GM12878 (cell line): ENCODE data around the gene TROAP. TPM values are rescaled to one million over a fixed set of nuclear protein-coding genes. Genes with fewer than 3 reads are reported as not detected.

Experiments used
- ATAC-seq: fragments of 200-7000 bp; cut with Tn5 transposase; 3 replicates; pipeline ENCODE4 v1.9.1; 2020; ENCODE audit warnings: mild to moderate bottlenecking, moderate library complexity
- BruUV-seq: library from RNA; stranded (reverse); fragments of 400-500 nt; replicated peaks from 2 replicates; lab custom pipeline; 2021; lab: Mats Ljungman, UMichigan
- CTCF ChIA-PET: fragments of 300-600 bp; sonication (Branson Sonifier 250); formaldehyde crosslinking; extraction: SDS; loops from one replicate; lab custom pipeline; 2021; ENCODE audit warnings: inconsistent platforms; lab: Yijun Ruan, JAX
- POLR2A ChIA-PET: fragments of 350-600 bp; formaldehyde crosslinking; extraction: SDS; loops from one replicate; lab custom pipeline; 2021; ENCODE audit warnings: inconsistent platforms; lab: Charles Lee
- RAD21 ChIA-PET: fragments of 300-600 bp; sonication (Branson Sonifier 250); formaldehyde crosslinking; loops from one replicate; lab custom pipeline; 2023; ENCODE audit warnings: antibody characterized with exemption; ENCODE audit not compliant: unreplicated experiment; lab: Charles Lee
- SMC1A ChIA-PET: fragments of 300-600 bp; sonication (Branson Sonifier 250); formaldehyde crosslinking; loops from one replicate; lab custom pipeline; 2023; ENCODE audit not compliant: unreplicated experiment, uncharacterized antibody; lab: Charles Lee
- DNase-seq: peaks from one replicate; pipeline ENCODE4 v3.0.0-alpha.2; 2011; ENCODE audit warnings: low read depth, low spot score
- FAIRE-seq: peaks from 3 replicates; lab custom pipeline; 2011; peaks lifted over from hg19 to GRCh38; lab: Jason Lieb, UNC
- H2AFZ ChIP-seq: 2 replicates; pipeline ENCODE4 v1.6.0; 2011; ENCODE audit warnings: low read depth, low read length, control low read depth; ENCODE audit not compliant: control insufficient read depth
- H3K27ac ChIP-seq: 2 replicates; pipeline ENCODE4 v1.5.1; 2011; ENCODE audit warnings: control low read depth; ENCODE audit not compliant: control insufficient read depth, insufficient read depth
- H3K27me3 ChIP-seq, 2 experiments: replicated peaks in 1 of 2; 2 replicates each; pipeline versions ENCODE4 v1.6.0 to v1.6.1; 2011; ENCODE audit warnings: low read length in 1 of 2; ENCODE audit not compliant: control insufficient read depth in 2 of 2, insufficient read depth in 2 of 2
- H3K36me3 ChIP-seq, 2 experiments: 2 replicates each; pipeline ENCODE4 v1.5.1; 2011; ENCODE audit warnings: low read length in 1 of 2; ENCODE audit not compliant: control insufficient read depth in 2 of 2, insufficient read depth in 2 of 2
- H3K4me1 ChIP-seq: 2 replicates; pipeline ENCODE4 v1.6.1; 2011; ENCODE audit warnings: mild to moderate bottlenecking, low read length, moderate library complexity, mixed read lengths; ENCODE audit not compliant: control insufficient read depth, insufficient read depth
- H3K4me2 ChIP-seq: 2 replicates; pipeline ENCODE4 v1.6.0; 2011; ENCODE audit warnings: control low read depth; ENCODE audit not compliant: control insufficient read depth, insufficient read depth
- H3K4me3 ChIP-seq: fragments of 200-600 bp; sonication (generic); 2 replicates; pipeline ENCODE4 v1.5.1; 2016
- H3K79me2 ChIP-seq: 2 replicates; pipeline ENCODE4 v1.6.0; 2011; ENCODE audit warnings: low read length; ENCODE audit not compliant: control insufficient read depth, insufficient read depth
- H3K9ac ChIP-seq: 2 replicates; pipeline ENCODE4 v1.8.0; 2011; ENCODE audit warnings: low read length, control low read depth, mixed read lengths; ENCODE audit not compliant: control insufficient read depth, insufficient read depth
- H3K9me3 ChIP-seq: replicated peaks from 3 replicates; pipeline ENCODE4 v1.5.1; 2011; ENCODE audit warnings: mild to moderate bottlenecking, low read length; ENCODE audit not compliant: control insufficient read depth, insufficient read depth
- H4K20me1 ChIP-seq: 2 replicates; pipeline ENCODE4 v1.6.0; 2011; ENCODE audit not compliant: control insufficient read depth, insufficient read depth
- CEBPZ ChIP-seq: fragments of 150-350 bp; IDR thresholded peaks from 2 replicates; pipeline ENCODE4 v1.6.1; 2016; ENCODE audit warnings: low read depth, low read length
- CTCF ChIP-seq, 3 experiments: IDR thresholded peaks in 2 of 3; conservative IDR thresholded peaks in 1 of 3; 2 replicates each; pipeline ENCODE4 v1.5.1; 2011; ENCODE audit warnings: low read depth in 3 of 3, low read length in 3 of 3, mild to moderate bottlenecking in 3 of 3, control low read depth in 2 of 3, moderate library complexity in 2 of 3, inconsistent platforms in 1 of 3, mixed read lengths in 1 of 3; ENCODE audit not compliant: control insufficient read depth in 2 of 3, insufficient read depth in 1 of 3; ENCODE audit errors: extremely low read depth in 1 of 3
- MTA2 ChIP-seq: fragments of 450-650 bp; IDR thresholded peaks from 2 replicates; pipeline ENCODE4 v1.6.1; 2016; ENCODE audit warnings: low read depth, mild to moderate bottlenecking, moderate library complexity
- NR2C1 ChIP-seq: fragments of 450-650 bp; IDR thresholded peaks from 2 replicates; pipeline ENCODE4 v1.6.1; 2017; ENCODE audit warnings: antibody characterized with exemption, mild to moderate bottlenecking, moderate library complexity
- NR2C2 ChIP-seq: IDR thresholded peaks from 2 replicates; pipeline ENCODE4 v1.6.1; 2011; ENCODE audit warnings: borderline replicate concordance, low read depth; ENCODE audit not compliant: control insufficient read depth, insufficient read length
- RELA ChIP-seq: fragments of 450-650 bp; IDR thresholded peaks from 2 replicates; pipeline ENCODE4 v1.8.0; 2014; ENCODE audit warnings: borderline replicate concordance; ENCODE audit not compliant: partially characterized antibody
- TBL1XR1 ChIP-seq: IDR thresholded peaks from 2 replicates; pipeline ENCODE4 v1.6.1; 2012; ENCODE audit warnings: low read depth, low read length, improper control_type of control experiment
- ZBTB4 ChIP-seq: fragments of 450-650 bp; formaldehyde crosslinking; IDR thresholded peaks from 2 replicates; pipeline ENCODE4 v1.4.0; 2022; ENCODE audit warnings: mild to moderate bottlenecking, moderate library complexity
- WGBS: methylation state at CpG from one replicate; pipeline ENCODE4 v1.1.6; 2016; ENCODE audit warnings: low lambda C conversion rate; ENCODE audit not compliant: insufficient replicate concordance, insufficient coverage; ENCODE audit errors: missing lambda C conversion rate; 5-methylcytosine and 5-hydroxymethylcytosine counted together
- in situ Hi-C: fragments of 300-500 bp; cut with MboI; formaldehyde crosslinking; loops from 9 replicates; pipeline ENCODE4 v1.14.3; 2018; ENCODE audit warnings: mixed read lengths
- intact Hi-C: fragments of 100-400 bp; cut with micrococcal nuclease; formaldehyde crosslinking; loops from one replicate; pipeline ENCODE4 v1.14.2; 2022; ENCODE audit not compliant: unreplicated experiment
- polyA plus RNA-seq, 11 experiments: library from polyadenylated mRNA; depleted of rRNA in 4 of 11; unstranded in 6 of 11; stranded (reverse) in 5 of 11; fragments of >200 nt; fragmentation: Nextera tagmentation in 4 of 11; fragmentation: Illumina TruSeq in 1 of 11; extraction: Ambion mirVana in 4 of 11; extraction: Trizol in 1 of 11; gene quantifications; 1 replicate in 1 of 11; 2 replicates in 10 of 11; pipeline versions ENCODE4 v1.2.1 to v1.2.3, GENCODE V29; 2011 to 2016; ENCODE audit warnings: inconsistent platforms in 2 of 11, missing spikeins in 2 of 11, low read depth in 1 of 11
- total RNA-seq, 4 experiments: library from RNA; depleted of rRNA in 3 of 4; stranded (reverse); fragments of >200 nt in 3 of 4; fragmentation: Illumina TruSeq in 1 of 4; extraction: Trizol in 1 of 4; gene quantifications; 2 replicates each; pipeline versions ENCODE4 v1.2.1 to v1.2.3, GENCODE V29; 2013 to 2021
- TF ChIP-seq, protein P1 (sequence below): fragments of 450-650 bp; IDR thresholded peaks from 2 replicates; pipeline ENCODE4 v1.6.1; 2017; ENCODE audit warnings: antibody characterized with exemption, mild to moderate bottlenecking, moderate library complexity

Gene TROAP
- total and polyA plus RNA-seq, 10 of the 15 experiments (the other 5 are each of a cell fraction or from before 2014, with no cell fraction given), result 26.8 to 93.7 (median 52.6) TPM

DNA sequence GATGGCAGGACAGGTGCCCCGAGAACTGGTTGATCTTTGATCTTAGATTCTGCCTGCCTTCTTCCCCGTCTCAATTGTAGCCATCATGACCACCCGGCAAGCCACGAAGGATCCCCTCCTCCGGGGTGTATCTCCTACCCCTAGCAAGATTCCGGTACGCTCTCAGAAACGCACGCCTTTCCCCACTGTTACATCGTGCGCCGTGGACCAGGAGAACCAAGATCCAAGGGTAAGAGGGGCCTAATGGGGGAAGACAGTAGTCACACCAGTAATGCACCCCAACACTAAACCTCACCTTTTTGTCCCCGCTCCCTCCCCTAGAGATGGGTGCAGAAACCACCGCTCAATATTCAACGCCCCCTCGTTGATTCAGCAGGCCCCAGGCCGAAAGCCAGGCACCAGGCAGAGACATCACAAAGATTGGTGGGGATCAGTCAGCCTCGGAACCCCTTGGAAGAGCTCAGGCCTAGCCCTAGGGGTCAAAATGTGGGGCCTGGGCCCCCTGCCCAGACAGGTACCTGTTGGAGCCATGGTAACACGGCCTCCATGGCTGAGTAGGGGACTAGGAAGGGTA lies 556 bp downstream of the TROAP start:
- RAD21 ChIA-PET, result interaction anchor here (0.5 to 2.2 kb wide), 11 partner anchors 8 to 418 kb away, joined by 3 to 15 read pairs (median 3); partner anchors contain the start of genes SPATS2, TMBIM6 and TUBA1C
- H3K4me1 ChIP-seq, result peaks cover 9% of the 10 kb centered on the region
- SMC1A ChIA-PET, result interaction anchor here (1.1 to 2.0 kb wide), 7 partner anchors 8 to 35 kb away, joined by 3 to 10 read pairs (median 4); partner anchors contain the start of gene DNAJC22
- TSS peak; percentile 90 for BruUV-seq
- CTCF ChIA-PET, result interaction anchor here (0.8 to 5.5 kb wide), 11 partner anchors 8 to 470 kb away, joined by 3 to 37 read pairs (median 9); partner anchors contain the start of gene DNAJC22
- H3K27me3 ChIP-seq, result no peaks in the 10 kb centered on the region
- peaks cover 10% of the 10 kb centered on the region for H3K79me2 ChIP-seq
- H3K36me3 ChIP-seq, result peaks cover 2 to 4% of the 10 kb centered on the region in 2 experiments; a peak in 3 of 4 replicates
- in situ Hi-C loops, result no loop called here
- DNase-seq (no peak), FAIRE-seq (no peak), ATAC-seq (no peak; the same call in 2 of the 3 replicates)
- 9% methylated on average over 19 of the region's 19 CpGs for WGBS
- peak overlapping the region; percentile 87 for H3K27ac ChIP-seq
- H3K9ac ChIP-seq, result peak overlapping the region; percentile 94
- peak overlapping the region; percentile 95 for H2AFZ ChIP-seq
- POLR2A ChIA-PET, result interaction anchor here (0.8 to 1.8 kb wide), 10 partner anchors 8 to 340 kb away, joined by 3 to 10 read pairs (median 4); partner anchors contain the start of genes PRPH, SPATS2 and TUBA1B
- intact Hi-C loops, result no loop called here
- no peaks in the 10 kb centered on the region for H3K9me3 ChIP-seq
- no peaks in the 10 kb centered on the region for H4K20me1 ChIP-seq
- peak overlapping the region; percentile 93 for H3K4me2 ChIP-seq
- H3K4me3 ChIP-seq, result peak overlapping the region; percentile 95
- TF ChIP-seq CEBPZ, result no peak
- TF ChIP-seq CTCF (IDR thresholded peaks at IDR 0.05 in 2 of 3, conservative IDR thresholded peaks at IDR 0.05 in 1 of 3; ENCODE audit: control insufficient read depth in 2 of 3, extremely low read depth in 1 of 3, insufficient read depth in 1 of 3, low read depth in 3 of 3, low read length in 3 of 3), result no peak
- TF ChIP-seq ZBTB4 (CRISPR knock-in tag), result no peak
- TF ChIP-seq, protein P1, sequence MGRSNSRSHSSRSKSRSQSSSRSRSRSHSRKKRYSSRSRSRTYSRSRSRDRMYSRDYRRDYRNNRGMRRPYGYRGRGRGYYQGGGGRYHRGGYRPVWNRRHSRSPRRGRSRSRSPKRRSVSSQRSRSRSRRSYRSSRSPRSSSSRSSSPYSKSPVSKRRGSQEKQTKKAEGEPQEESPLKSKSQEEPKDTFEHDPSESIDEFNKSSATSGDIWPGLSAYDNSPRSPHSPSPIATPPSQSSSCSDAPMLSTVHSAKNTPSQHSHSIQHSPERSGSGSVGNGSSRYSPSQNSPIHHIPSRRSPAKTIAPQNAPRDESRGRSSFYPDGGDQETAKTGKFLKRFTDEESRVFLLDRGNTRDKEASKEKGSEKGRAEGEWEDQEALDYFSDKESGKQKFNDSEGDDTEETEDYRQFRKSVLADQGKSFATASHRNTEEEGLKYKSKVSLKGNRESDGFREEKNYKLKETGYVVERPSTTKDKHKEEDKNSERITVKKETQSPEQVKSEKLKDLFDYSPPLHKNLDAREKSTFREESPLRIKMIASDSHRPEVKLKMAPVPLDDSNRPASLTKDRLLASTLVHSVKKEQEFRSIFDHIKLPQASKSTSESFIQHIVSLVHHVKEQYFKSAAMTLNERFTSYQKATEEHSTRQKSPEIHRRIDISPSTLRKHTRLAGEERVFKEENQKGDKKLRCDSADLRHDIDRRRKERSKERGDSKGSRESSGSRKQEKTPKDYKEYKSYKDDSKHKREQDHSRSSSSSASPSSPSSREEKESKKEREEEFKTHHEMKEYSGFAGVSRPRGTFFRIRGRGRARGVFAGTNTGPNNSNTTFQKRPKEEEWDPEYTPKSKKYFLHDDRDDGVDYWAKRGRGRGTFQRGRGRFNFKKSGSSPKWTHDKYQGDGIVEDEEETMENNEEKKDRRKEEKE, result no peak
- no peak for TF ChIP-seq TBL1XR1
- no peak for TF ChIP-seq NR2C2
- no peak for TF ChIP-seq NR2C1
- TF ChIP-seq RELA, result no peak
- no peak for TF ChIP-seq MTA2
